Activated CD8-positive, alpha-beta T cell treated with anti-CD3 and anti-CD28 coated beads for 36 hours (primary cell): Measurements from ENCODE around the gene LTBP3. TPM values are rescaled to one million over a fixed set of nuclear protein-coding genes. Genes with fewer than 3 reads are reported as not detected.

Source experiments
- ATAC-seq: fragments of 200-7000 bp; cut with Tn5 transposase; one replicate; pipeline ENCODE4 v1.10.0; 2021; ENCODE audit warnings: mild to moderate bottlenecking, moderate library complexity
- CTCF ChIA-PET: fragments of 350-600 bp; sonication (Branson Sonifier 250); formaldehyde crosslinking; loops from one replicate; lab custom pipeline; 2021; ENCODE audit warnings: antibody characterized with exemption; lab: Charles Lee
- POLR2A ChIA-PET: fragments of 350-600 bp; sonication (Branson Sonifier 250); formaldehyde crosslinking; loops from one replicate; lab custom pipeline; 2021; ENCODE audit warnings: antibody characterized with exemption; lab: Charles Lee
- DNase-seq: peaks from one replicate; pipeline ENCODE4 v3.0.0-alpha.2; 2020
- H3K27ac Mint-ChIP-seq: one replicate; pipeline ENCODE4 v1.8.0; 2021; ENCODE audit warnings: mild to moderate bottlenecking, mixed read lengths
- H3K27me3 Mint-ChIP-seq: one replicate; pipeline ENCODE4 v1.8.0; 2021; ENCODE audit warnings: mixed read lengths
- H3K36me3 Mint-ChIP-seq: one replicate; pipeline ENCODE4 v1.8.0; 2021; ENCODE audit warnings: low read depth, mixed read lengths
- H3K4me1 Mint-ChIP-seq: one replicate; pipeline ENCODE4 v1.8.0; 2021; ENCODE audit warnings: low read depth, mixed read lengths
- H3K4me3 Mint-ChIP-seq: one replicate; pipeline ENCODE4 v1.8.0; 2021; ENCODE audit warnings: mild to moderate bottlenecking, moderate library complexity, mixed read lengths
- H3K9me3 Mint-ChIP-seq: one replicate; pipeline ENCODE4 v1.8.0; 2021; ENCODE audit warnings: mixed read lengths
- CTCF ChIP-seq: fragments of 200-600 bp; IDR thresholded peaks from one replicate; pipeline ENCODE4 v1.8.0; 2022; ENCODE audit warnings: antibody characterized with exemption, mild to moderate bottlenecking
- intact Hi-C: fragments of 100-400 bp; cut with micrococcal nuclease; formaldehyde crosslinking; loops from one replicate; pipeline ENCODE4 v1.10.0; 2022
- total RNA-seq, 2 experiments: library from RNA; stranded (reverse); gene quantifications; one replicate each; pipeline ENCODE4 v1.2.3, GENCODE V29; 2021

LTBP3 gene
- total RNA-seq, 2 experiments from 2014 or later, result 55.4 to 56.0 TPM

- Mint-ChIP-seq H3K36me3 (peaks cover 10% of the 10 kb centered on the region), H3K4me1 (peaks cover 12% of the 10 kb centered on the region), H3K9me3 (no peaks in the 10 kb centered on the region), H3K4me3 (no peak overlapping the region), H3K27ac (no peak overlapping the region), H3K27me3 (no peaks in the 10 kb centered on the region)
- ATAC-seq (no peak), DNase-seq (no peak)
- POLR2A ChIA-PET, result interaction anchor here (0.8 to 3.9 kb wide), 4 partner anchors 9 to 39 kb away, joined by 3 to 18 read pairs (median 4); partner anchors contain the start of genes MALAT1 and SCYL1
- CTCF ChIA-PET, result interaction anchor here (1.0 to 1.4 kb wide), 3 partner anchors 12 to 56 kb away, joined by 3 to 4 read pairs (median 3); partner anchors contain the start of gene SCYL1
- TF ChIP-seq CTCF, result no peak
- intact Hi-C loops, result no loop called here
These were observed 20.9 kb downstream of the LTBP3 start for GRCh38 chr11:65537296-65537597.

DNA sequence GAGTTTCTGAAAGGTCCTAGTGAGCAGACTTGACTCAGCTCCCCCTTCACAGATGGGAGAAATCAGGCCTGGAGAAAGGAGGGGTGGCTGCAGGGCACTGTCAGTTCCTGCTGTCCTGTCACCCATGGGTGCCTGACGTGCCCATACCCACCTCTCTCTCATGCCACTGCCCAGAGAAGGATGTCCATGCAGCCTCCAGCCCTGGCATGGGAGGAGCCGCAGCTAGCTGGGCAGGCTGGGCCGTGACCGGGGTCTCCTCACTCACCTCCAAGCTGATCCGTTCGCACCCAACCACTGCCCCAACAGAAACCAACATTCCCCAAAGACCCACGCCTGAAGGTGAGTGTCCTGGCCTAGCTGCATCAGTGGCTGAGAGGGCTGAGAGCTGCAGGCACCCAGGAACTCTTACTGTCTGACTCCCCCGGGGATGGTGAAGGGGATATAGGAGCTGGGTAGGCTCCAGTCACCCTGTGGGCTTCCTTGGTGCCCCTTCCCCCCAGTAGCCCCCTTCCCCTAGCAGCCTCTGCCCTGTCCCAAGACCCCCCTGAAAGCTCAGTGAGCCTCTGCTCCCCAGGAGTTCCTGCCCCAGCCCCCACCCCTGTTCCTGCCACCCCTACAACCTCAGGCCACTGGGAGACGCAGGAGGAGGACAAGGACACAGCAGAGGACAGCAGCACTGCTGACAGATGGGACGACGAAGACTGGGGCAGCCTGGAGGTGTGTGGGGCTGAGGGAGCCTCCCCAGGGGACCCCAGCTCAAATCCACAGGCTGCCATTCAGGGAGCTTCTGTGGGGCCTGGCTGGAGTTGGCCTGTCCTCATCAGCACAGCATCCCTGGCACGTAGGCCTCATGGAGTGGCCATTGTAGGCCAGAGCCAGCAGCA is 21.5 kb downstream of the LTBP3 start:
- no peak for TF ChIP-seq CTCF
- Mint-ChIP-seq H3K27ac (peak overlapping the region; percentile 0), H3K36me3 (peaks cover 13% of the 10 kb centered on the region), H3K27me3 (no peaks in the 10 kb centered on the region), H3K9me3 (no peaks in the 10 kb centered on the region), H3K4me3 (no peak overlapping the region), H3K4me1 (peaks cover 7% of the 10 kb centered on the region)
- POLR2A ChIA-PET, result interaction anchor here (0.8 to 3.9 kb wide), 5 partner anchors 9 to 114 kb away, joined by 3 to 18 read pairs (median 3); partner anchors contain the start of genes MALAT1 and SCYL1
- CTCF ChIA-PET, result interaction anchor here (1.0 to 1.4 kb wide), 3 partner anchors 9 to 57 kb away, joined by 3 to 5 read pairs (median 3); no protein-coding TSS in a partner anchor
- ATAC-seq (no peak), DNase-seq (no peak)
- intact Hi-C loops, result no loop called here

DNA sequence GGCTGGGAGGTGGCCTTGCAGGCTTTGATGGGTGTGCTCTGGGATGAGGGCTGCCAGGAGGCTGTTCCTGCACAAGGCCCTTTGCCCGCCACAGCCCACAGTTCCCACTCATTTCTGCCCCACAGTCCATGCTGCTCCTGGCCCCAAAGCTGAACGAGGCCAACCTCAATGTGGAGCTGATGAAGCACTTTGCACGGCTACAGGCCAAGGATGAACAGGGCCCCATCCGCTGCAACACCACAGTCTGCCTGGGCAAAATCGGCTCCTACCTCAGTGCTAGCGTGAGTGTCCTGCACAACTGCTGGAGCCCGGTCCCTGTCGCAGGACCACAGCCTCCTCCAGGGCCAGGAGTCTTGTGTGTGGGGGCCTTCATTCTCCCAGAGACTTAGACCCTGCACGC is 23.1 kb downstream of the LTBP3 start:
- no peak for TF ChIP-seq CTCF
- Mint-ChIP-seq H3K36me3 (peaks cover 24% of the 10 kb centered on the region), H3K4me3 (no peak overlapping the region), H3K27ac (no peak overlapping the region), H3K27me3 (no peaks in the 10 kb centered on the region), H3K9me3 (no peaks in the 10 kb centered on the region), H3K4me1 (peaks cover 3% of the 10 kb centered on the region)
- DNase-seq (no peak), ATAC-seq (no peak)
- intact Hi-C loops, result no loop called here
- ChIA-PET CTCF (no interaction called here), POLR2A (interaction anchor here (1.5 to 3.9 kb wide), 2 partner anchors 9 to 134 kb away, joined by 4 to 18 read pairs; partner anchors contain the start of gene SCYL1)

- ChIA-PET POLR2A (no interaction called here), CTCF (interaction anchor here (0.9 to 5.6 kb wide), 2 partner anchors 8 to 56 kb away, joined by 3 to 47 read pairs; no protein-coding TSS in a partner anchor)
- intact Hi-C loops, result no loop called here
- no peaks in the 10 kb centered on the region for H3K27me3 Mint-ChIP-seq
- ATAC-seq, result no peak
- no peak for TF ChIP-seq CTCF
- H3K9me3 Mint-ChIP-seq, result no peaks in the 10 kb centered on the region
- H3K4me3 Mint-ChIP-seq, result no peak overlapping the region
- H3K36me3 Mint-ChIP-seq, result peaks cover 33% of the 10 kb centered on the region
- H3K4me1 Mint-ChIP-seq, result peaks cover 18% of the 10 kb centered on the region
- no peak overlapping the region for H3K27ac Mint-ChIP-seq
- DNase-seq, result no peak
These were observed 25.6 kb downstream of the LTBP3 start for GRCh38 chr11:65532388-65533064.
